Neural crest cell (in vitro differentiated cells): ENCODE data around the gene NFIA. TPM values are rescaled to one million over a fixed set of nuclear protein-coding genes. Genes with fewer than 3 reads are reported as not detected.

Experiments used
- DNase-seq: peaks from one replicate; pipeline ENCODE4 v3.0.0; 2021; ENCODE audit warnings: low read depth, mixed read lengths, low spot score
- H3K27ac Mint-ChIP-seq: one replicate; pipeline ENCODE4 v1.8.0; 2021; ENCODE audit warnings: mild to moderate bottlenecking, mixed read lengths; ENCODE audit not compliant: unreplicated experiment
- H3K27me3 Mint-ChIP-seq: 2 replicates; pipeline ENCODE4 v1.8.0; 2021; ENCODE audit warnings: low read depth, mild to moderate bottlenecking, mixed read lengths
- H3K36me3 Mint-ChIP-seq: 2 replicates; pipeline ENCODE4 v1.8.0; 2021; ENCODE audit warnings: low read depth, mild to moderate bottlenecking, mixed read lengths
- H3K4me1 Mint-ChIP-seq: 2 replicates; pipeline ENCODE4 v1.8.0; 2021; ENCODE audit warnings: mixed read lengths
- H3K4me3 Mint-ChIP-seq: one replicate; pipeline ENCODE4 v1.8.0; 2021; ENCODE audit warnings: mild to moderate bottlenecking, mixed read lengths
- H3K9me3 Mint-ChIP-seq: 2 replicates; pipeline ENCODE4 v1.8.0; 2021; ENCODE audit warnings: mixed read lengths
- CTCF ChIP-seq: fragments of 200-600 bp; sonication (generic); conservative IDR thresholded peaks from 2 replicates; pipeline ENCODE4 v1.5.0; 2021; ENCODE audit warnings: antibody characterized with exemption, mild to moderate bottlenecking
- total RNA-seq: library from RNA; stranded (reverse); gene quantifications from 2 replicates; pipeline ENCODE4 v1.2.1, GENCODE V29; 2021

The NFIA gene
- total RNA-seq, 1 donor from 2014 or later = 3.4 TPM

- Mint-ChIP-seq H3K27ac (no peak overlapping the region), H3K4me1 (no peaks in the 10 kb centered on the region), H3K27me3 (peaks cover 8% of the 10 kb centered on the region), H3K4me3 (no peak overlapping the region), H3K9me3 (no peaks in the 10 kb centered on the region), H3K36me3 (no peaks in the 10 kb centered on the region)
- no peak for TF ChIP-seq CTCF
- DNase-seq = no peak
Observed at GRCh38 chr1:61487801-61488200, 405.4 kb downstream of the NFIA start.

DNA sequence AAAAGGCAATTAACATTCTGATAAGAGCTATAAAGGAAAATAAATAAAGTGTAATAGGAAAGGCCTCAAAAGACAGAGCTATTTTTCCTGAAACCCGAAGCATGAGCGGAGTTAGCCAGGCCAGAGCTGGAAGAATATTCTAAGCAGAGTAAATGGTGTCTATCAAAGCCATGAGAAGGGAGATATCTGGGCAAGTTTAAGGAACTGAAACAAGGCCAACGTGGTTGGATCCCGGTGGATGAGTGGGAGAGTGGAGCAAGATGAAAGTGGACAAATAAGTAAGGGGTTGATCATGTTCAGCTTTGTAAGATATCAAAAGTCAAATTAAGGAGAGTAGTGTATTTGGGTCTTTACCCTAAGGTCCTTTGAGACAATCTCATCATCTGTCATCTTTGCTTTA is 408.6 kb downstream of the NFIA start:
- H3K9me3 Mint-ChIP-seq = no peaks in the 10 kb centered on the region
- peaks cover 14% of the 10 kb centered on the region for H3K4me1 Mint-ChIP-seq
- DNase-seq = no peak
- no peaks in the 10 kb centered on the region for H3K27me3 Mint-ChIP-seq
- no peak overlapping the region for H3K4me3 Mint-ChIP-seq
- no peaks in the 10 kb centered on the region for H3K36me3 Mint-ChIP-seq
- TF ChIP-seq CTCF = no peak
- no peak overlapping the region for H3K27ac Mint-ChIP-seq

DNA sequence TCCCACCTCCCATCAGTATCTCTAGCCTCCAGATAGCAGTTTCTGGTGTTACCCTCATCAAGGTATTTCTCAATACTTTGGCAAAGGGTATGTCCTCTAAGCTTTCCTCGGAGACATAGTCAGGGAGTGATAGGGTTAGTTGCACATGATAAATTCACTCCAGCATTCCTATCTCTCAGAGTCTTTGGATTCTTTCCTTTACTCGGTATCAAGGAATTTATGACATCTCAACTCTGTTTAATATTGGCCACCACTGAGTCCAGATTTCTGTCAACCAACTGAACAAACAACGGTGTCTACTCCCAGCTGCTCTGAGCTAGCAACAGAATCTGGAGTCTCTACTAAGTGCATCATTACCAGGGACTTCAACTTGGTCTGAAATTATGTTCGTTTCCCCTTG is 409.1 kb downstream of the NFIA start:
- no peak for TF ChIP-seq CTCF
- no peak for DNase-seq
- no peaks in the 10 kb centered on the region for H3K36me3 Mint-ChIP-seq
- peaks cover 14% of the 10 kb centered on the region for H3K4me1 Mint-ChIP-seq
- no peak overlapping the region for H3K4me3 Mint-ChIP-seq
- no peaks in the 10 kb centered on the region for H3K27me3 Mint-ChIP-seq
- no peak overlapping the region for H3K27ac Mint-ChIP-seq
- H3K9me3 Mint-ChIP-seq = no peaks in the 10 kb centered on the region

DNA sequence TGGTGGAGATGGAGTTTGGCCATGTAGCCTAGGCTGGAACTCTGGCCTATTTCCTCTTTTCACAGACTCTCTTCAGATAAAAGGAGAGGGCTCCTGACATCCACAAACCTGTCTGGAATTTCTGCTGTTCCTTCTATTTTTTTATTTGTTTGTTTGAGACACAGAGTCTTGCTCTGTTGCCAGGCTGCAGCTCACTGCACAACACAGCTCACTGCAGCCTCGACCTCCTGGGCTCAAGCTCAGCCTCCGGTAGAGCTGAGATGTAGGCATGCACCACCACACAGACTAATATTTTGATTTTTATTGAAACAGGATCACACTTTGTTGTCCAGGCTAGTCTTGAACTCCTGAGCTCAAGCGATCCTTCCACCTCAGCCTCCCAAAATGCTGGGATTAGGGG is 411.6 kb downstream of the NFIA start:
- H3K4me1 Mint-ChIP-seq = peaks cover 14% of the 10 kb centered on the region
- H3K27ac Mint-ChIP-seq = no peak overlapping the region
- no peaks in the 10 kb centered on the region for H3K27me3 Mint-ChIP-seq
- TF ChIP-seq CTCF = no peak
- H3K4me3 Mint-ChIP-seq = no peak overlapping the region
- no peaks in the 10 kb centered on the region for H3K36me3 Mint-ChIP-seq
- no peaks in the 10 kb centered on the region for H3K9me3 Mint-ChIP-seq
- DNase-seq = no peak

DNA sequence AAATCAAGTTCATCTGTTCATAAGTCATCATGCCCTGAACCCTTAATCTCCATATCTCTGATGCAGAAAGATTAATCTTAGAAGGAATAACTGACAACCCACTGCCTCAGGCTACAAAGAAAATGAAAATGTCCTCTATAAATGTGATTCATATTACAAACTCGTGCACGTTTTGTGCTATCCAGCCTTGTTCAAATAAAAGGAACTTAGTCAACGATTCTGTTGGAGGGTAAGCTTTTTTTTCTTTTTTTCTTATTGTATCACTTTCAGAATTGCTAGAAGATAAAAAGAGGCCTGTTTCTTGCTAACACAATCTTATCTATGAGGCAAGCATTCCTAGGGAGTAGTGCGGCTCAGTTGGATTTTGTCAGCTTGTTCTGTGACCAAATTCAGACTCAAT is 414.1 kb downstream of the NFIA start:
- no peak overlapping the region for H3K4me3 Mint-ChIP-seq
- H3K36me3 Mint-ChIP-seq = no peaks in the 10 kb centered on the region
- DNase-seq = no peak
- no peak overlapping the region for H3K27ac Mint-ChIP-seq
- H3K4me1 Mint-ChIP-seq = peaks cover 14% of the 10 kb centered on the region
- H3K9me3 Mint-ChIP-seq = no peaks in the 10 kb centered on the region
- no peak for TF ChIP-seq CTCF
- no peaks in the 10 kb centered on the region for H3K27me3 Mint-ChIP-seq

- H3K36me3 Mint-ChIP-seq = no peaks in the 10 kb centered on the region
- H3K27ac Mint-ChIP-seq = no peak overlapping the region
- TF ChIP-seq CTCF = no peak
- no peak overlapping the region for H3K4me3 Mint-ChIP-seq
- no peaks in the 10 kb centered on the region for H3K9me3 Mint-ChIP-seq
- H3K4me1 Mint-ChIP-seq = peaks cover 18% of the 10 kb centered on the region
- no peak for DNase-seq
- H3K27me3 Mint-ChIP-seq = no peaks in the 10 kb centered on the region
Observed at GRCh38 chr1:61497013-61497412, 414.7 kb downstream of the NFIA start.
